Fibroblast of mammary gland (primary cell): Measurements from ENCODE around the gene ASPDH.

Experiments used
- DNase-seq: peaks from one replicate; pipeline ENCODE4 v3.0.0-alpha.2; 2010; ENCODE audit warnings: low read depth
- H3K4me3 ChIP-seq: 2 replicates; pipeline ENCODE4 v1.5.1; 2011; ENCODE audit warnings: low read depth, mild to moderate bottlenecking, low read length, moderate library complexity; ENCODE audit not compliant: control insufficient read depth
- TF ChIP-seq, protein P1 (sequence below): conservative IDR thresholded peaks from 2 replicates; pipeline ENCODE4 v1.5.1; 2011; ENCODE audit warnings: low read depth, low read length, inconsistent platforms; ENCODE audit not compliant: control insufficient read depth, insufficient read depth

ASPDH gene

GRCh38 chr19:50513746-50514345 lies at the start of gene ASPDH:
ASPDH (minus strand) TSS chr19:50513913; CDS start chr19:50513823, 90 bp downstream.
- TF ChIP-seq, protein P1, sequence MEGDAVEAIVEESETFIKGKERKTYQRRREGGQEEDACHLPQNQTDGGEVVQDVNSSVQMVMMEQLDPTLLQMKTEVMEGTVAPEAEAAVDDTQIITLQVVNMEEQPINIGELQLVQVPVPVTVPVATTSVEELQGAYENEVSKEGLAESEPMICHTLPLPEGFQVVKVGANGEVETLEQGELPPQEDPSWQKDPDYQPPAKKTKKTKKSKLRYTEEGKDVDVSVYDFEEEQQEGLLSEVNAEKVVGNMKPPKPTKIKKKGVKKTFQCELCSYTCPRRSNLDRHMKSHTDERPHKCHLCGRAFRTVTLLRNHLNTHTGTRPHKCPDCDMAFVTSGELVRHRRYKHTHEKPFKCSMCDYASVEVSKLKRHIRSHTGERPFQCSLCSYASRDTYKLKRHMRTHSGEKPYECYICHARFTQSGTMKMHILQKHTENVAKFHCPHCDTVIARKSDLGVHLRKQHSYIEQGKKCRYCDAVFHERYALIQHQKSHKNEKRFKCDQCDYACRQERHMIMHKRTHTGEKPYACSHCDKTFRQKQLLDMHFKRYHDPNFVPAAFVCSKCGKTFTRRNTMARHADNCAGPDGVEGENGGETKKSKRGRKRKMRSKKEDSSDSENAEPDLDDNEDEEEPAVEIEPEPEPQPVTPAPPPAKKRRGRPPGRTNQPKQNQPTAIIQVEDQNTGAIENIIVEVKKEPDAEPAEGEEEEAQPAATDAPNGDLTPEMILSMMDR, result no peak
- no peak within 1 kb of the TSS for H3K4me3 ChIP-seq

GRCh38 chr19:50562996-50563395 lies 49.3 kb upstream of the ASPDH start:
- TF ChIP-seq, protein P1, result no peak
- DNase-seq, result no peak
- H3K4me3 ChIP-seq, result no peak overlapping the region

More at GRCh38 chr19:50513746-50514345, at the start of gene ASPDH:
- DNase-seq, result no peak

DNA sequence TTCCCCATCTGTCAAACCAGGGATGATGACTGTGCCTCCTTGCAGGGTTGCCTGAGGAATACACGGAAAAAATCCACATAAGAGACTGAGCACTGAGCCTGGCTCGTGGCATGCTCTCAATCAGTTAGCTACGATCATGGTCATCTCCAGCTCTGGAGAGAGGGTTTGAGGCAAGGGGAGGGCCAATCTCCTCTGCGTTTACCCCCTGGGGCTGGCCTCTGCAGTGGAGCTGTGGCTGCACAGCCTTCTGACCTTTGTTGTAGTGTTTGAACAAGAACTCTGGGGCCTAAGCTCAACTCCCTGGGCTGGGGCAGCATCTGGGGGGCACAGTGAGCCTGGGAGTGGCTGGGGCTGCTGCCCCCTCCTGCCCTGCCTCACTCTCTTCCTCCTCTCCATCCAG lies 48.6 kb upstream of the ASPDH start:
- TF ChIP-seq, protein P1, result no peak
- H3K4me3 ChIP-seq, result no peak overlapping the region
- DNase-seq, result no peak

DNA sequence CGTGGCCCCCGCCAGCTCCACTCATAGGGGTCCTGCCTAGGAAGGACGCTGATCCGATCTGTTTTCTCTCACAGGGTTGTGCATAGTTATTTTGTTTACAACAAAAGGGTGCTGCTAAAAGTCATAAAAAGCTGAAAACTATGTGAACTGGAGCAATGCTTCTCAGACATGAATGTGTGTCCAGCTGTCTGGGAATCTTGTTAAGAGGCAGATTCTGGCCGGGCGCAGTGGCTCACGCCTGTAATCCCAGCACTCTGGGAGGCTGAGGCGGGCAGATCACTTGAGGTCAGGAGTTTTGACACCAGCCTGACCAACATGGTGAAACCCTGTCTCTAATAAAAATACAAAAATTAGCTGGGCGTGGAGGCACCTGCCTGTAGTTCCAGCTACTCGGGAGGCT lies 45.9 kb upstream of the ASPDH start:
- H3K4me3 ChIP-seq, result no peak overlapping the region
- TF ChIP-seq, protein P1, result no peak
- DNase-seq, result no peak

DNA sequence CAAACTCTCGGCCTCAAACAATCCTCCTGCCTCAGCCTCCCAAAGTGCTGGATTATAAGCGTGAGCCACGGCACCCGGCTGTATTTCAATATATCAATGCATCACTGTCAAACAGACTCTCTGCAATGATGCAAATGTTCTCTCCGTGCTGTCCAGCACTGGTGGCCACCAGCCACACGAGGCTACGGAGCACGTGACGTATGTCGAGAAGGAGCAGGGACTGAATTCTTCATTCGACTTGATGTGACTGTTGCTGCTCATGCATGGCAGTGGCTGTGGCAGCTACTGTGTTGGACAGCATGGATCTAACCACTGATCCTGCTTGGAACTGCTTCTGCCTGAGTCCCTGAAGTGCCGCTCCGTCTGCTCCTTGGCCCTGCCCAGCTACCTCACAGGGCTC lies 44.7 kb upstream of the ASPDH start:
- TF ChIP-seq, protein P1, result no peak
- H3K4me3 ChIP-seq, result no peak overlapping the region
- DNase-seq, result no peak

DNA sequence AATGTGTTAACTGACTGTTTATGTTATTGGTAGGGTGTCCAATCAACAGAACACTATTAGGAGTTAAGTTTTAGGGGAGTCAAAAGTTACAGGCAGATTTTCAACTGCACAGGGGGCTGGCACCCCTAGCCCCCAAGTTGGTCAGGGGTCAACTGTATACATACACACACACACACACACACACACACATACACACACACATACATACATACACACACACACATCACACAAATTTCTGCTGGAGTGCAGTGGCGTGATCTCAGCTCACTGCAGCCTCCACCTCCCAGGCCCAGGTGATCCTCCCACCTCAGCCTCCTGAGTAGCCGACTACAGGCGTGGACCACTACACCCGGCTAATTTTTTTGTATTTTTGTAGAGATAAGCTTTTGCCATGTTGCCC lies 44.3 kb upstream of the ASPDH start:
- DNase-seq, result no peak
- TF ChIP-seq, protein P1, result no peak
- no peak overlapping the region for H3K4me3 ChIP-seq

DNA sequence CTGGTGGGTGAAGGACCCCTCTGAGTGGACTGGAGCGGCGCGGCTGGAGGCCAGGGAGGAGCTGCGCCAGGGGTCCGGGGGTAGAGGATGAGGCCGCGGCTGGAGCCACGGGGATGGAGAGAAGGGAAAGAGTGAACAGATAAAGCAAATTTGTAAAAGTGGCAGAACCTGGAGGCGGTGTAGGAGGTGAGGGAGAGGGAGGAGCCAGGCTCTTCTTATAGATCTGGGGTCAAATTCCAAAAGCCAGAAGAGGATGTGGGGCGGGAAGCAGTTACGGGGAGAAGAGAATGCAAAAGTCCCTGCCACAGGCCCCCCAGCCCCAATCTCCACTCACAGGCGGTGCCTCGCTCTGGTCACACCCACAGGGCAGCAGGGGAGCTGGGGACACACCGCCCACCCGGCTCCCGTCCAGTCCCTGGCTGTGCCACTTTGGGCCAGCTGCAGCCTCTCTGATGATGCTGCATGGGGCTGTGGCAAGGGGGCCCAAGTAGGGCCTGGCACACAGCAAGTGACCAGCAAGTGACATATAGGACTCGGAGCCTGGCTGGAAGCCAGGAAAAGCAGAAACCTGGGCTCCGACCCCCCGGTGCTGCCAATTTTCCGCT lies 43.4 kb upstream of the ASPDH start:
- DNase-seq, result no peak
- TF ChIP-seq, protein P1, result no peak

More for the DNA sequence above, 43.4 kb upstream of the ASPDH start:
- no peak overlapping the region for H3K4me3 ChIP-seq
